GM21528 (cell line): ENCODE results near the gene TUBGCP6.
"Not testable (repeated sequence)": the region's sequence is repeated elsewhere in the genome, so short reads cannot be mapped to it uniquely, and the experiment has no call there.

Experiments used
- ATAC-seq: cut with Tn5 transposase; IDR thresholded peaks from one replicate; pipeline ENCODE4 v1.9.1; 2021; ENCODE audit warnings: mild to moderate bottlenecking, moderate library complexity; ENCODE audit not compliant: unreplicated experiment, low FRiP score

The TUBGCP6 gene

DNA sequence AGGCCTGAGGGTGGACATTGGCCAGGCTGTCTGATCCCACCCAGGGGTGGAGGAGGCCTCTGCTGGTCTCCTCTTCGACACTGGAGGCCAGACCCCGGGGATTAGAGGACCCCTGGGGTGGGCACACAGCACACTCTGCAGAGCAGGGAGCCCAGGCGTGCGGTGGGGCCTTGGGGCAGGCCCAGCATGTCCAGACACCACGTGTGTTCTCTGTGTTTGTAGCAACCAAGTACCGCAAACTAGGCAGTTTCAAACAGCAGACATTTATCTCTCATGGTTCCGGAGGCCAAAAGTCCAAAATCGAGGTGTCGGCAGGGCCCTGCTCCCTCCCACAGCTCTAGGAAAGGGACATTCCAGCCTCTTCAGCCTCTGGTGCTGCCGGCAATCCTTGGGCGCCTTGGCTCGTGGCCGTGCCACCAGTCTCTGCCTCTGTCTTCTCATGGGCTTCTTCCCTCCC is 72.8 kb downstream of the TUBGCP6 start:
- ATAC-seq, result no peak

DNA sequence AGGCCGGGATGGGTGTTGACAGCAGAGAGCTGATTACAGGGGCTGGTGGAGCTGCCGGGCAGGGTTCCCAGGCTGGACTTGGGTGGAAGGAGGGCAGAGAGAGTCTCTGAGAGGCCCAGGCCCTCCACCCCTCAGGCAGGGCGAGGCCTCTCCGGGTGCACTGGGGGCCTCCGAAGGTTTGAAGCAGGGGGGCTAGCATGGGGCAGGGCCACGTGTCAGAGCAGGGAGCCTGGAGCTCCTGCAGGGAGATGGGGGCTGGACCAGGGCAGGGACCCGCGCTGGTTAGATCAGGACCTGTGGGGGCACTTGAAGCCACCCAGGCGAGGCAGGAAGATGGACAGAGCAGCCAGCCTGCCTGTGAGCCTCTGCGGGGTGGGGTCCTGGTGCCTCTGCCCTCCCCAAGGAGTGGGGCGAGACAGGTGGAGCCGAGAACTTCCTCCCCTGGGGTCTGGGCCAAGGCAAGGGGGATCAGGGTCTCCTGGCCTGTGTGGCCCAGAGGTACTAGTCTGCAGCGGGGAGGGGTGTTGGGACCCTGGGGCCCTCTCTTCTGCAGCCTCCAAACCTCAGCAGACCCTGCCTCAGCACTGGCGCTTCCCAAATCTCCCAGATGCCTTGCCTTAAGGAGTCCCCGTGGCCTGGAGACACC is 73.4 kb downstream of the TUBGCP6 start:
- ATAC-seq, result no peak

DNA sequence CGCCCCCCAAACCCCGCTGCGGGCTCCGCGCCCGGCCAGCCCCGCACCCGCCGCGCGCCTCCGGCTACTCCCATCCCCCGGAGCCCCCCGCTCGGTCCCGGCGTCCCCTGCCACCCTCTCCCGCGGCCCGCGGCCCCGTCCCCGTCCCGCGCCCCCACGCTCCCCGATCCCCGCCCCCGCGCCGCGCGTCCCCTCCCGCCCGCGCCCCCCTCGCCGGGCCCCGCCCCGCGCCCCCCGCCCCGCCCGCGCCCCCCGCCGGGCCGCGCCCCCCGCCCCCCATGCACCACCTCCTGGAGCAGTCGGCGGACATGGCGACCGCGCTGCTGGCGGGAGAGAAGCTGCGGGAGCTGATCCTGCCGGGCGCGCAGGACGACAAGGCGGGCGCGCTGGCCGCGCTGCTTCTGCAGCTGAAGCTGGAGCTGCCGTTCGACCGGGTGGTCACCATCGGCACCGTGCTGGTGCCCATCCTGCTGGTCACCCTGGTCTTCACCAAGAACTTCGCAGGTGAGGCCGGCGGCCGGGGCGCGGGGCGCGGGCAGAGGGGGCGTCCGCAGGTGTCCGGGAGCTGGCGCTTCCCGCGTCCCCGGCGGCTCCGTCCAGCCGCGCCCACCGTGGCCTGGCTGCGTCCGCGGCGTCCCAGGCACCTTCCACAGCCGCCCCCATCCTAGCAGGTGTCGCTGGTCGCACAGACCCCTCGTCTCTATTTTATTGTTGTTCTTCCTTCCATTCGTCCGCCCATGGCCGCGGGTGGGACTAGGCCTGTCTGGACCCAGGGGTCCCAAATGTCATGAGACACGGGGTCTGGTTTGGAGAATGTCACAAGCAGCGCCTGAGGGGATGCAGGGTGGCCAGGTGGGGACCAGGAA is 74.1 kb downstream of the TUBGCP6 start, which contains the start of gene PANX2:
PANX2 (plus strand) TSS at position 279 of the 866 bp plus-strand sequence; CDS start at position 279, 0 bp downstream.
- no peak for ATAC-seq

DNA sequence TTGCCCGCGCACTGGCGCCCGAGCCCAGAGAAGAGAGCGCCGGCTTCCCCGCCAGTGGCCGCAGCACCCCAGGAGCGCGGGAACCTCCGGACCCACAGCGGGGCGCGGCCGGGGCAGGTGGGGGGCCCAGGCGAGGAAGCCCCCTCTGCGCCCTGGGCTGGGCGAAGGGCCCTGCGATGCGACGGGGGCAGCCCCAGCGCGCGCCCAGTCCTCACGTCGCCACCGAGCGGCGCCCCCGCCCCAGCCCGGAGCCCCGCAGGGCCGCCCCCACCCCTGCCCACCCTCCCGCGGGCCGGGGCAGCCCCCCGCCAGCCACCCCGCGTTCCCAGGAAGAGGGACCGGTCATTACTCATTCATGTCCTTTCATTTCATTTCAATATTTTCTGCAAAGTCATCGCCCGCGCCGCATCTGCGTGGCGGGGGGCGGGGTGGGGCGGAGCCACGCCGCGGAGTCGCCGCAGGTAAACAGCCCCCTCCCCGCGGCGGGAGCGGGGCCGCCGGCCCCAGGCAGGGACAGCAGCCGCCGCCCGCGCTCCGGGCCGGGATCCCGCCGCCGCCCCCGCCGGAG is 75.0 kb downstream of the TUBGCP6 start:
- no peak for ATAC-seq

DNA sequence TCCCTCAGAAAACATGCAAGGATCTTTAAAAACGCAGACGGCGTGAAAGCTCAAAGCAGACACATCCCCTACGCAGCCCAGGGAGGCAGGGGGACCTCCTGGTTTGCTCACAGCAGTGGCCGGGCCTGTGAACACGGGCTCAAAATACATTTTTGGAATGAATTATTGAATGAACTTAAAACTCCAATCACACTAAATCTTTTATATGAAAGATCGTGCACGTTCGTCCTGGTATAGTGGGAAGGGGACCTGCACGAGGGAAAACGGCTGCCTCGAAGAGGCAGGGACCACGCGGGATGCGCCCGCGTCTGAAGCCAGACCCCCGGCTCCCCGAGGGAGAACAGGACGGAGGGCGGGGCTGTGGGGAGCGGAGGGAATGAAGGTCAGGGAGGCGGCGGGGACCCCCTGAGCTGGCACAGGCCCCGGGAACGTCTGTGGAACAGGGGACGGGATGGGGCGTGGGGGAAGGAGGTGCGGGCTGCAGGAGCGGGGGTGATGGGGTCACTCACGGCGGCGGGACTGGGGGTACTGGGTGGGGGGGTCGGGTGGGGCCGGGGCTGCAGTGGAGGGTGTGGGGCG is 75.6 kb downstream of the TUBGCP6 start:
- ATAC-seq, result no peak

DNA sequence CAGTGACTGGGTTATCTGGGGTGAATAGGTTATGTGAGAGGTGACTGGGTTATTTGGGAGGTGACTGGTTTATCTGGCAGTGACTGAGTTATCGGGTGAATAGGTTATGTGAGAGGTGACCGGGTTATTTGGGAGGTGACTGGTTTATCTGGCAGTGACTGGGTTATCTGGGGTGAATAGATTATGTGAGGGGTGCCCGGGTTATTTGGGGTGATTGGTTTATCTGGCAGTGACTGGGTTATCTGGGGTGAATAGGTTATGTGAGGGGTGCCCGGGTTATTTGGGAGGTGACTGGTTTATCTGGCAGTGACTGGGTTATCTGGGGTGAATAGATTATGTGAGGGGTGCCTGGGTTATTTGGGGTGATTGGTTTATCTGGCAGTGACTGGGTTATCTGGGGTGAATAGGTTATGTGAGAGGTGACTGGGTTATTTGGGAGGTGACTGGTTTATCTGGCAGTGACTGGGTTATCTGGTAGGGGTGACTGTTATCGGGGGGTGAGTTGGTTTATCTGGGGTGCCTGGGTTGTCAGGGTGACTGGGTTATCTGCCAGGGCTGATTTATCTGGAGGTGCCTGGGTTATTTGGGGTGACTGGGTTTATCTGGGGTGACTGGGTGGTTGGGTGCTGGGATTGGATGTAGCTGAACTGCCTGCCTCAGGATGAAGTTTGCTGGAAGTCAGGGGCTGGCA is 76.2 kb downstream of the TUBGCP6 start:
- not testable (repeated sequence) for ATAC-seq

DNA sequence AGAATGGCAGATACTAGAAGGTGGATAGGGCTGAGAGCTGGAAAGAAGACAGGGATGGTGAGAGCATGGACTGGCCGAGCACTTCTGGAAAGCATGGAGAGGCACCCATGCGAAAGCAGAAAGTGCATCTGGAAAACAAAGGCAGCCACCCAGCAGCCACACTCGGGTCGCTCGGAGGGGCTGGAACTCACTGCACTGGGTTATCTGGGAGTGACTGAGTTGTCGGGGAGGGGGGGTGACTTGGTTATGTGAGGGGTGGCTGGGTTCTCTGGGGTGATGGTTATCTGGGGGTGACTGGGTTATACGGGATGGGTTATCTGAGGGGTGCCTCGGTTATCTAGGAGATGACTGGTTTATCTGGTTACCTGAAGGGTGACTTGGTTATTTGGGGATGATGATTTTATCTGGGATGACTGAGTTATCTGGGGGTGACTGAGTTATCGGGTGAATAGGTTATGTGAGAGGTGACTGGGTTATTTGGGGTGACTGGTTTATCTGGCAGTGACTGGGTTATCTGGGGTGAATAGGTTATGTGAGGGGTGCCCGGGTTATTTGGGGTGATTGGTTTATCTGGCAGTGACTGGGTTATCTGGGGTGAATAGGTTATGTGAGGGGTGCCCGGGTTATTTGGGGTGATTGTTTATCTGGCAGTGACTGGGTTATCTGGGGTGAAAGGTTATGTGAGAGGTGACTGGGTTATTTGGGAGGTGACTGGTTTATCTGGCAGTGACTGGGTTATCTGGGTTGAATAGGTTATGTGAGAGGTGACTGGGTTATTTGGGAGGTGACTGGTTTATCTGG is 76.9 kb downstream of the TUBGCP6 start:
- no peak for ATAC-seq
